Measurements from ENCODE around the gene PACS2. TPM values are rescaled to one million over a fixed set of nuclear protein-coding genes. Genes with fewer than 3 reads are reported as not detected.

PACS2 gene
- polyA plus RNA-seq, 3 donors from 2014 or later, result 2.0 to 3.3 (median 2.7) TPM

DNA sequence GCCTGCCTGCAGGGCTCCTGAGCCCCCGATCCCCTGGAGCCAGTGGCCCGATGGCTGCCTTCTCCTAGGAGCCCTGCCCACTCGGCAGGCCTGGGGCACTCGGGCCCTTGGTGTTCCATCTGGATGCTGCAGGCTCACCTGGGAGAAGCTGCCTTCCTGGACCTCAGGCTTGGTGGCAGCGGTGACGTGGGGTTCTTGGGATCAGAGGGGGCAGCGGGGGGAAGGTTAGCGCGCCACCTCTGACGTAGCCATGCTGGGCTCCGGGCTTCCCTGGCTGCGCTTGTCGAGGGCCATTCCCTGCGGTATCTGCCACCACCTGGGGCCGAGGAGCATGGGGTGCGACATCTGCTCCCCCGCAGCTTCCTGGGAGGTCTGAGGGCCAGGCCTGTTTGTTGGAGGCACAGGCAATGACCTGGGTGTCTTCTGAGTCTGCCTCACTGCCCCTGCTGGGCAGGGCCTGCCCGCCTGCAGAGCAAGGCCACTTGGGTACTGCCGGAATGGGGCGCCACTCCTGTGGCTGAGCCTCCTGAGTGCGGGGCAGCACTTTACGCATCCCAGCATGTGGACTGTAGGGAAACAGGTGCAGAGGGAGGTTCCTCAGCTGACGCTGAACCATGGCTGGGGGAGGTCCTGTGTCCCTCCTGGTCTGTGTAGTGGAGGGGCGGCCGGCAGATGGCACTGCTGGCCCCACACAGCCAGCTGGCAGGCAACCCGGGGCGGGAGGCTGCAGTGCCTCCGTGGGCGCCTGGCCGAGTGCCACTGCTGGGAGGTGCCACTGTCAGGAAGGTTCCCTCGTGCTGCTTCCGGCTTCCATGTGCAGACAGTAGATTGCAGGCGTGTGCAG lies 125.4 kb downstream of the PACS2 start:
- no peak for DNase-seq
- no peak overlapping the region for H3K4me3 Mint-ChIP-seq
- peaks cover 3 to 19% of the 10 kb centered on the region in 2 donors for H3K4me1 Mint-ChIP-seq
- no peak overlapping the region for H3K27ac Mint-ChIP-seq
- H3K27me3 Mint-ChIP-seq (ENCODE audit: low read depth in 3 of 3), result peaks cover 0 to under 1% (median 0%) of the 10 kb centered on the region in 3 donors
- H3K36me3 Mint-ChIP-seq, result peaks cover 0 to 4% (median 4%) of the 10 kb centered on the region in 3 donors
- H3K9me3 Mint-ChIP-seq, result no peaks in the 10 kb centered on the region

DNA sequence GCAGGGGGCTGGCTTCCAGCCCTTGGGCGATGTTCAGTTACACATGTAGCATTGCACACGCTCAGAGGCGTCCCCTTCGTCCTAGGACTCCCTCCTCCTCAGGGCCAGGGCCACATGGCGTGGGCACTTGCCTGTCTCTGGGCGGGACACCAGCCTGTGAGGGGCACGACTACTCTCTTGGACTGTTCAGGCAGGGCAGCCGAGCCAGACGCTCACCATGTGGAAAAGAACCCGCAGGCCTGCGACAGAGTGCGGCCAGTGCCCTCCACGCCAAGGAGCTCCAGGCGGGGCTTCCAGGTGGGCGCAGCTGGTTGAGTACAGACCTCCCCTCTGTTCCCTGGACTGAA lies 126.0 kb downstream of the PACS2 start:
- Mint-ChIP-seq H3K9me3 (no peaks in the 10 kb centered on the region), H3K27ac (peak overlapping the region in 1 of 6 donors; percentile 61), H3K27me3 (ENCODE audit: low read depth in 3 of 3) (no peaks in the 10 kb centered on the region), H3K4me3 (no peak overlapping the region), H3K36me3 (peaks cover 0 to 4% (median 4%) of the 10 kb centered on the region in 3 donors), H3K4me1 (peaks cover under 1 to 13% of the 10 kb centered on the region in 2 donors)
- DNase-seq, result no peak

- Mint-ChIP-seq H3K27me3 (ENCODE audit: low read depth in 3 of 3) (no peaks in the 10 kb centered on the region), H3K27ac (no peak overlapping the region), H3K9me3 (no peaks in the 10 kb centered on the region), H3K4me3 (no peak overlapping the region), H3K36me3 (peaks cover 0 to 4% (median 4%) of the 10 kb centered on the region in 3 donors), H3K4me1 (peaks cover 0 to 10% of the 10 kb centered on the region in 2 donors)
- no peak for DNase-seq
These were observed 126.4 kb downstream of the PACS2 start for GRCh38 chr14:105440992-105441391.

GRCh38 chr14:105442125-105442524 lies 127.6 kb downstream of the PACS2 start:
- H3K27ac Mint-ChIP-seq, result no peak overlapping the region
- no peak for DNase-seq

GRCh38 chr14:105442834-105443233 lies 128.3 kb downstream of the PACS2 start:
- Mint-ChIP-seq H3K27ac (no peak overlapping the region), H3K27me3 (ENCODE audit: low read depth in 3 of 3) (peaks cover 0 to 2% (median 0%) of the 10 kb centered on the region in 3 donors), H3K36me3 (peaks cover 0 to 4% (median 4%) of the 10 kb centered on the region in 3 donors), H3K9me3 (no peaks in the 10 kb centered on the region), H3K4me3 (no peak overlapping the region), H3K4me1 (peaks cover 0 to 4% of the 10 kb centered on the region in 2 donors)
- DNase-seq, result no peak

More at GRCh38 chr14:105442125-105442524, 127.6 kb downstream of the PACS2 start:
- Mint-ChIP-seq H3K27me3 (ENCODE audit: low read depth in 3 of 3) (peaks cover 0 to 2% (median 0%) of the 10 kb centered on the region in 3 donors), H3K9me3 (no peaks in the 10 kb centered on the region), H3K4me1 (peaks cover 0 to 4% of the 10 kb centered on the region in 2 donors), H3K36me3 (peaks cover 0 to 4% (median 4%) of the 10 kb centered on the region in 3 donors), H3K4me3 (no peak overlapping the region)

- no peak for DNase-seq
- H3K9me3 Mint-ChIP-seq, result no peaks in the 10 kb centered on the region
- peaks cover 0 to 4% (median 4%) of the 10 kb centered on the region in 3 donors for H3K36me3 Mint-ChIP-seq
- H3K4me1 Mint-ChIP-seq, result peaks cover 0 to 4% of the 10 kb centered on the region in 2 donors
- H3K4me3 Mint-ChIP-seq, result no peak overlapping the region
- peaks cover 0 to 2% (median 0%) of the 10 kb centered on the region in 3 donors for H3K27me3 Mint-ChIP-seq (ENCODE audit: low read depth in 3 of 3)
- H3K27ac Mint-ChIP-seq, result no peak overlapping the region
These were observed 130.3 kb downstream of the PACS2 start for GRCh38 chr14:105444859-105445258.

DNA sequence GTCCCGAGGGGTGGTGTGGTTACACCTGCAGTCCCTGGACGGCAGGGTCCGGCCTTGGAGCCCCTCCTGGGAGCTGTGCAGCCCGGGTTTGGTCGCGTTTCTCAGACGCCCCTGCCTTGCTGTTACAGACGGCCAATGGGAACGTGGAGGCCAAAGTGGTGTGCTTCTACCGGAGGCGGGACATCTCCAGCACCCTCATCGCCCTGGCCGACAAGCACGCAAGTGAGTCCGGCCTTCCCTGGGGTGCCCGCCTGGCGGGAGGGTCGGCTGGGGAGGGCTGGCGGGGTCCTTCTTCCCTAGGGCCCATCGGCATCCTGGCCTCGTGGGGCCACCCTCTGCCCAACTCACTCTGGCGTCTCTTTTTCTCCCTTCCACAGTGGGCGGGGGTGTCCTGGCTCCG lies 130.7 kb downstream of the PACS2 start:
- Mint-ChIP-seq H3K36me3 (peaks cover 0 to 4% (median 4%) of the 10 kb centered on the region in 3 donors), H3K27ac (no peak overlapping the region)
- DNase-seq, result no peak

GRCh38 chr14:105445901-105446845 lies 131.6 kb downstream of the PACS2 start:
- no peak for DNase-seq
- Mint-ChIP-seq H3K4me1 (peaks cover 0 to 4% of the 10 kb centered on the region in 2 donors), H3K36me3 (peaks cover 0 to 4% (median 4%) of the 10 kb centered on the region in 3 donors), H3K4me3 (no peak overlapping the region), H3K9me3 (no peaks in the 10 kb centered on the region), H3K27ac (no peak overlapping the region), H3K27me3 (ENCODE audit: low read depth in 3 of 3) (peaks cover 0 to 2% (median 0%) of the 10 kb centered on the region in 3 donors)

More for the DNA sequence above, 130.7 kb downstream of the PACS2 start:
- Mint-ChIP-seq H3K4me1 (peaks cover 0 to 4% of the 10 kb centered on the region in 2 donors), H3K4me3 (no peak overlapping the region), H3K9me3 (no peaks in the 10 kb centered on the region), H3K27me3 (ENCODE audit: low read depth in 3 of 3) (peaks cover 0 to 2% (median 0%) of the 10 kb centered on the region in 3 donors)

DNA sequence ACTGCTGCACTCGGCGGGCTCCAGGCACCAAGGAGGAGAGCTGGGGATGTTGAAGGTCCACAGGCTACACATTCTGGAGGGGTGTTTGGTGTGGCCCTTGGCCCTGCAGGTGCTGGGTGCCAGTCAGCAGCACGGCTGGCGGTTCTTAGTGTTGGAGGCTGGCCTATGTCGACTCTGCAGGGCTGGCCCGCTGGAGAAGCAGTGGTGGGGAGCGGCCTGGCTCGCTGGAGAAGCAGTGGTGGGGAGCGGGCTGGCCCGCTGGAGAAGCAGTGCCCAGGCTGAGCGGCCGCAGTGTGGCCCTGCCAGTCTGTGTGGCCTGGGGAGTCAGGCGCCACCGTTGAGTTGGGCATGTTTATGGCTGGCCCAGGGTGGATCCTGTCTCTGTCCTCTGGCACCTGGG lies 132.4 kb downstream of the PACS2 start:
- no peak overlapping the region for H3K4me3 Mint-ChIP-seq
- H3K27ac Mint-ChIP-seq, result peak overlapping the region in 1 of 6 donors; percentile 20
- H3K36me3 Mint-ChIP-seq, result peaks cover 0 to 1% (median under 1%) of the 10 kb centered on the region in 3 donors
- no peaks in the 10 kb centered on the region for H3K9me3 Mint-ChIP-seq
- peaks cover 0 to 2% of the 10 kb centered on the region in 2 donors for H3K4me1 Mint-ChIP-seq
- H3K27me3 Mint-ChIP-seq (ENCODE audit: low read depth in 3 of 3), result peaks cover 0 to 2% (median 0%) of the 10 kb centered on the region in 3 donors
- no peak for DNase-seq

Other genes with a start within 250 kb of the PACS2 start
- 10 to 100 TPM in 1 of 3 donors, 1 to 10 TPM in 2; 5.8 to 25.6 (median 8.4) TPM for gene GPR132, start 249.3 kb upstream of the PACS2 start, polyA plus RNA-seq
- under 1 TPM in 2 of 3 donors, not detected in 1; 0.17 to 0.39 TPM for gene JAG2, start 146.0 kb upstream of the PACS2 start, polyA plus RNA-seq
- gene NUDT14, start 133.4 kb upstream of the PACS2 start, polyA plus RNA-seq, result 10 to 100 TPM; 21.9 to 29.7 (median 27.3) TPM
- 10 to 100 TPM in 2 of 3 donors, 1 to 10 TPM in 1; 3.7 to 13.3 (median 13.1) TPM for gene BTBD6, start 66.2 kb upstream of the PACS2 start, polyA plus RNA-seq
- gene BRF1, start 13.7 kb upstream of the PACS2 start, polyA plus RNA-seq, result 10 to 100 TPM in 1 of 3 donors, 1 to 10 TPM in 2; 2.9 to 11.0 (median 8.0) TPM
- gene TEX22, start 83.8 kb downstream of the PACS2 start, polyA plus RNA-seq, result 1 to 10 TPM in 1 of 3 donors, under 1 TPM in 2; 0.52 to 1.0 (median 0.79) TPM
- 1 to 10 TPM in 2 of 3 donors, under 1 TPM in 1; 0.82 to 3.0 (median 2.8) TPM for gene MTA1, start 105.1 kb downstream of the PACS2 start, polyA plus RNA-seq
- gene CRIP2, start 160.1 kb downstream of the PACS2 start, polyA plus RNA-seq, result 10 to 100 TPM in 2 of 3 donors, 1 to 10 TPM in 1; 5.7 to 30.2 (median 18.1) TPM
- gene CRIP1, start 172.1 kb downstream of the PACS2 start, polyA plus RNA-seq, result 1,000 to 10,000 TPM in 1 of 3 donors, 100 to 1,000 TPM in 2; 921 to 1,915 (median 940) TPM
- gene TEDC1, start 176.5 kb downstream of the PACS2 start, polyA plus RNA-seq, result 10 to 100 TPM; 11.4 to 20.3 (median 15.9) TPM
- gene TMEM121, start 211.8 kb downstream of the PACS2 start, polyA plus RNA-seq, result 1 to 10 TPM in 2 of 3 donors, not detected in 1; 1.1 to 1.4 TPM